ENCODE measurements around the gene MOV10. TPM values are rescaled to one million over a fixed set of nuclear protein-coding genes. Genes with fewer than 3 reads are reported as not detected.
A peak's percentile ranks its signal among the peaks of the same experiment; 100 is the strongest.

The MOV10 gene
- total RNA-seq, 6 donors from 2014 or later: 26.5 to 161 (median 56.0) TPM

- peaks cover 0 to 43% (median 11%) of the 10 kb centered on the region in 4 donors for H3K36me3 ChIP-seq
- H3K27me3 ChIP-seq: no peaks in the 10 kb centered on the region
- no peak overlapping the region for H3K4me3 ChIP-seq
- peaks cover 57 to 78% (median 75%) of the 10 kb centered on the region in 4 donors for H3K4me1 ChIP-seq
- H3K27ac ChIP-seq: peak overlapping the region; percentile 91 to 99 (median 98)
- H3K9me3 ChIP-seq: no peaks in the 10 kb centered on the region
- DNase-seq: no peak
- no peak for ATAC-seq (ENCODE audit: low FRiP score in 2 of 2)
- 80 to 83% methylated on average over 8 of the region's 8 CpGs for WGBS, 2 donors
- no peak for TF ChIP-seq CTCF (IDR thresholded peaks at IDR 0.05)
- no peak for TF ChIP-seq POLR2AphosphoS5 (IDR thresholded peaks at IDR 0.05)
- TF ChIP-seq POLR2A (IDR thresholded peaks at IDR 0.05): no peak
- no peak for TF ChIP-seq EP300 (IDR thresholded peaks at IDR 0.05)
Measured at GRCh38 chr1:112703706-112704105, 29.2 kb downstream of the MOV10 start.

- Histone ChIP-seq H3K4me3 (peak overlapping the region; percentile 6 to 93 (median 92)), H3K36me3 (peaks cover 0 to 36% (median 10%) of the 10 kb centered on the region in 4 donors), H3K9me3 (no peaks in the 10 kb centered on the region), H3K27ac (peak overlapping the region; percentile 91 to 99 (median 98)), H3K27me3 (no peaks in the 10 kb centered on the region), H3K4me1 (peaks cover 49 to 71% (median 67%) of the 10 kb centered on the region in 4 donors)
- ATAC-seq (ENCODE audit: low FRiP score in 2 of 2) (no peak), DNase-seq (no peak)
- TF ChIP-seq POLR2AphosphoS5 (IDR thresholded peaks at IDR 0.05) (no peak), EP300 (IDR thresholded peaks at IDR 0.05) (no peak), POLR2A (IDR thresholded peaks at IDR 0.05) (no peak), CTCF (IDR thresholded peaks at IDR 0.05) (no peak)
- WGBS, 2 donors: 26 to 40% methylated on average over 3 to 7 of the region's 7 CpGs
Measured at GRCh38 chr1:112704391-112704933, 30.0 kb downstream of the MOV10 start.

- peak overlapping the region; percentile 91 to 99 (median 98) for H3K27ac ChIP-seq
- TF ChIP-seq EP300 (IDR thresholded peaks at IDR 0.05): peak in 1 of 4 donors; percentile 66
- TF ChIP-seq POLR2A (IDR thresholded peaks at IDR 0.05): peak in 2 of 4 donors; percentile 76 to 88
- TF ChIP-seq POLR2AphosphoS5 (IDR thresholded peaks at IDR 0.05): peak; percentile 85 to 92
- no peak for TF ChIP-seq CTCF (IDR thresholded peaks at IDR 0.05)
- ATAC-seq (ENCODE audit: low FRiP score in 2 of 2) (peak; percentile 71 to 85), DNase-seq (peak in 1 of 2 donors; percentile 94)
- no peaks in the 10 kb centered on the region for H3K27me3 ChIP-seq
- 3 to 4% methylated on average over 10 to 13 of the region's 13 CpGs for WGBS, 2 donors
- H3K4me3 ChIP-seq: peak overlapping the region; percentile 36 to 93 (median 92)
- no peaks in the 10 kb centered on the region for H3K9me3 ChIP-seq
- peaks cover 0 to 30% (median 10%) of the 10 kb centered on the region in 4 donors for H3K36me3 ChIP-seq
- peaks cover 47 to 65% (median 61%) of the 10 kb centered on the region in 4 donors for H3K4me1 ChIP-seq
Measured at GRCh38 chr1:112704934-112705627, 30.6 kb downstream of the MOV10 start.

DNA sequence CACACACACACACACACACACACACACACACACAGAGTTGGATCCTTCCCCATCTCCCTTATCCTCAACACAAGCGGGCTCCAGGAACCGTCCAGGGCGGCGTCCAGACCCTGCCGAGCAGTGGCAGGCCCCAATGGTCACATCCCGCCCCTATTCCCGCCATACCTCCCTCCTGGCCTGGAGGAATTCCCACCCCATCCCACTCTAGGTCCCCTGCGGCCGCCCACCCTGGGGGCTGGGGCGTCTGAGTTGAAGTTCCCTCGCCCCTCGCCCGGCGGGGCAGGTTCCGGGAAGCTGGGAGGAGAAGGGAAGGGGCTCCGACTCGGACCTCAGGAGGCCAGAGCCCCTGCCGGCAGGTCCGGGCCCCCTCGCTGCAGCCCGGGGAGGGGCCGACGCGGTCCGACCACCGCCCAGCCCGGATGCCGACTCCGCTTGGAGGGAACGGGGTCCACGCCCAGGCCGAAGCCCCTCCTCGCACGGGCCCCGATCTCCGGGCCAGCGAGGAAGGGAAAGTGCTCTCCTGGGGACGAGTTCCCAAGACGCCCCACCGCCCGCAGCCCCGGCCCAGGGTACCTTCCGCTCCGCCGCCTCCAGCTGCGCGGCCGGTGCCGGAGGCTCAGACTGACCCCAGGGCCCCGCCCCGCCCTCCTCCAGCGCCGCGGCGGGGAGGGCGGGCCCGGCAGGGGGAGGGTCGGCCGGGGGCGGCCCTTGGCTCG, 32.2 kb downstream of the MOV10 start, which contains the start of gene RHOC:
Gene RHOC (minus strand): TSS at position 623 of the 716 bp plus-strand sequence. CDS start 3,328 bp downstream, outside the sequence.
- DNase-seq: peak; percentile 72 to 94
- 0 to 4% methylated on average over 3 to 23 of the region's 61 CpGs for WGBS, 2 donors
- peaks cover 0 to 21% (median 10%) of the 10 kb centered on the region in 4 donors for H3K36me3 ChIP-seq
- ATAC-seq (ENCODE audit: low FRiP score in 2 of 2): peak; percentile 79 to 93
- H3K4me1 ChIP-seq: peaks cover 33 to 49% (median 45%) of the 10 kb centered on the region in 4 donors
- no peaks in the 10 kb centered on the region for H3K27me3 ChIP-seq
- peak within 1 kb of the TSS; percentile 89 to 93 (median 92) for H3K4me3 ChIP-seq
- no peaks in the 10 kb centered on the region for H3K9me3 ChIP-seq
- H3K27ac ChIP-seq: peak within 1 kb of the TSS; percentile 91 to 99 (median 98)
- TF ChIP-seq CTCF (IDR thresholded peaks at IDR 0.05) (no peak), POLR2A (IDR thresholded peaks at IDR 0.05) (peak in 3 of 4 donors; percentile 52 to 87 (median 80)), EP300 (IDR thresholded peaks at IDR 0.05) (no peak), POLR2AphosphoS5 (IDR thresholded peaks at IDR 0.05) (peak; percentile 63 to 93)
